ENCODE data around the gene NTRK1.

Gene NTRK1

DNA sequence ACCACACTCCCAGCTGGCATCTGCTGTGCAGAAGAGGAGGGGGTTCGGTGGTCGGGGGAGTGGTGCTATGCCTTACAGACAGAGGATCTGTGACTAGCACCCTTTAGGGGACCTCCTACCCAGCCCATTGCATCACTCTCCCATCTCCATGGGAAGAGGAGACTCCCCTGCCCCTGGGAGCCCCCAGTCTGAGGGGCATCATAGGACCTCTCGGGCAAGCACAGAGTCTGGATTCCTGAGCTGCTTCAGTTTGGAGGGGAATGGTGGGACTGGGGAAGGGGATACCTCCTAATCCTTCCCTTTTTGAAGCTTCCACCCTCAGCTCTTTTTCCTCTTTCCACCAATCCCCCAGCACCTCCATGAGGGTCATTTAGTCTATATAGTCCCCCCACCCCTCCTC, 3.1 kb upstream of the NTRK1 start:
- no peak for DNase-seq (ENCODE audit: low read depth, low spot score)

- DNase-seq (ENCODE audit: low read depth, low spot score): no peak
These were observed 2.1 kb upstream of the NTRK1 start for GRCh38 chr1:156858555-156858956.

DNA sequence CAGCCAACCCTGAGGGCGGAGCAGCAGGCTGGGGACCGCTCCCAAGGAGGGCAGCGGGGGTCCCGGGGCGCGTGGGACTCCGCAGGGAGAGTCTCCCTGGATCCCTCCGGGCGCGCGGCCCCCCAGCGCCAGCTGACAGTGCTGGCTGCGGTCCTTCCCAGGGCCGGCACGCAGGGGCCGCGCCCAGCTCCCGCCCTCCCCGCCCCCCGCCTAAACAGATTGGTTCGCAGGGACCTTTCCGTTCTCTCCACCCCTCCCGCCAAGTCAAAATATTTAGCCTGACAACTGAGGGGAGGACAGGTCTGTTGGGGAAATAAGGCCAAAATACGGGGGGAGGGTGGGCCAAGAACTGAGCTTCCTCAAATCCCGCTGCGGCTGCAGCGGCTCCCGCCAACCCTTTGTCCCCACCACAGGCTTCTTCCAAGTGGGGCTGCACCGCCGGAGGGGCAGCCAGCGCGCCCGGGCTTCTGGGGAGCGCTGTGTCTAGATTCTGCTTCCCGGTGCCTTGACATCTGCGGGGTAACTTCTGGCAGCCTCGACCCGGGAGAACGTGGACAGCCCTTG, 1.6 kb upstream of the NTRK1 start, which contains the start of gene INSRR:
TSS of gene INSRR (minus strand) at position 159 of the 564 bp plus-strand sequence. CDS start 496 bp downstream, outside the sequence.
- no peak for DNase-seq (ENCODE audit: low read depth, low spot score)

GRCh38 chr1:156859523-156860112, 1.0 kb upstream of the NTRK1 start:
- DNase-seq (ENCODE audit: low read depth, low spot score): no peak

GRCh38 chr1:156860113-156860627, 495 bp upstream of the NTRK1 start:
- DNase-seq (ENCODE audit: low read depth, low spot score): no peak

DNA sequence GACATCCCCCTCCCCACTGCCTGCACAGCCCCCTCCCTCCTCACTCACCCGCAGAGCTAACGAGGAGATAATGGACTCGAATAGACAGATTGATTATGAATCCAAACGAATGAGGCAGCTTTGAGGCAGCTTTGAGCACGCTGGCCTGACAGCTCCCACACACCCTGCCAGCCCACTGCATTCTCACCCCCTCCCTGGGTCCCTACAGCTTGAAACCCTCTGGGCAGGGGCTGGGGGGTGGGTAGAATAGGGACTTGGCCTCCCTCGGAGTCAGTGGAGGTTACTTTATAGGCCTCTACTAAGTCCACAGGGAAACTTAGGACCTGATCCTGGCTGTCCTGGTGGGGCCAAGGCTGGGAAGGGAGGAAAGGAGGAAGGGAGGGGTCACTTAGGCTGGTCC, 1.9 kb downstream of the NTRK1 start:
- DNase-seq (ENCODE audit: low read depth, low spot score): no peak

GRCh38 chr1:156862997-156863599, 2.4 kb downstream of the NTRK1 start:
- no peak for DNase-seq (ENCODE audit: low read depth, low spot score)

DNA sequence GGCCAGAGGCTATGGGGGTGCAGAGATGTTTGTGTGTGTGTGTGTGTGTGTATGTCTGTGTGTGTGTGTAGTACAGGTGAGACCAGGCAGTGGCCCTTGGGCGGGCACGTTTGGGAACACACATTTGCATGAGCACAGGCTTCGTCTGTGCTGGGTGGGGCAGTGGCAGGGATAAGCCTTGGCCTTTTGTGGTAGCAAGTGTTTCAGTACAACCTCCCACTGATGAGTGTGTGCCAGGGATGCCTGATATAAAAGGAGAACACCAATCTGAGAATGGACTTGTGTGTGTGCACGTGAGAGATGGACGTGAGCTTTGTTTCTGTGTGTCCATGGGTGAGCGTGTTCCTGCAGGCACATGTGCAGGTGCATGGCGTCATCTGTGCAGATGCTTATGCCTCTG, 3.0 kb downstream of the NTRK1 start:
- DNase-seq (ENCODE audit: low read depth, low spot score): no peak

- DNase-seq (ENCODE audit: low read depth, low spot score): no peak
These were observed 4.1 kb downstream of the NTRK1 start for GRCh38 chr1:156864796-156865195.

- no peak for DNase-seq (ENCODE audit: low read depth, low spot score)
These were observed 4.6 kb downstream of the NTRK1 start for GRCh38 chr1:156865258-156865657.

GRCh38 chr1:156865865-156866248, 5.2 kb downstream of the NTRK1 start:
- DNase-seq (ENCODE audit: low read depth, low spot score): no peak

DNA sequence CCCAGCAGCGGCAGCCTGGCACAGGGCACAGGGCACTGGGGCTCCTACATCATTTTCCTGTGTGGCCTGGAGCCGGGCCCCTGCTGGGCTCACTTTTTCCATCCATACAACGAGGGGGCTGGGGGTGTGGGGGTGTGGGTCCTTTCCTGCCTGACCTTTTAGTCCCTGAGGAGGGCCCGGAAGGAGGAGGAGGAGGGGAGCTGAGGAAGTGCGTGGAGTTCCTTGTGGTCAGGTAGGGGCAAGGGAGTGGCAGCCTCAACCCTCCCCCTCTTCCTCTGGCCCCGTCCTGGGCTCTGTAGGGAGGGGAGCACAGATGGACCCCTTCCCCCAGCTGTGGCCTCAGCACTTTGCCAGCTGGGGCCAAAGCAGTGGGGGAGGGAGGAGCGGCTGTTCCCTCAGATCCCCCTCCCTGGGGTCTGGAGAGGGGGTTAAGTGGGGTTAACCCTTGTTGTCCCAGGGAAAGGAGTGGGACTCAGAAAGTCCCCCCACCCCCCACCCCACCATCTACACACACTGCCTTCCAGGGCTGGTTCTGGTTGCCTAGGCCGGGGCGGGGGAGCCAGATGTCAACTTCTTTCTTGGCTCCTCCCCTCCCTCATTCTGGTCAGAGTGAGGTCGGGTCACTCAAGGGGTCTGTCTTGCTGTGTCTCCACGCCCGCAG, 5.7 kb downstream of the NTRK1 start:
- DNase-seq (ENCODE audit: low read depth, low spot score): no peak

DNA sequence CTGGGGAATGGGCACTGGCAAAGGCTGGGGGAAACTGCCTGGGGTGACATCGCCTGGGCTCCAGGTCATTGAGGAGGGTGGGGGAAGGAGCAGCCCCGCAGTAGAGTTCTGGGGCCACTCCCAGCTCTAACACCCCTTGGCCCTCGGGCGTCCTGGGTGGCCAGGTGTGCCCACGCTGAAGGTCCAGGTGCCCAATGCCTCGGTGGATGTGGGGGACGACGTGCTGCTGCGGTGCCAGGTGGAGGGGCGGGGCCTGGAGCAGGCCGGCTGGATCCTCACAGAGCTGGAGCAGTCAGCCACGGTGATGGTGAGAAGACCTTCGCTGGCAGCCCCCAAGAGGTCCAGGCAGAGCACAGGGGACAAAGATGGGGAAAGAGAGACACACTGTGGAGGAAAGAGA, 7.7 kb downstream of the NTRK1 start:
- DNase-seq (ENCODE audit: low read depth, low spot score): no peak

GRCh38 chr1:156869455-156869854, 8.8 kb downstream of the NTRK1 start:
- no peak for DNase-seq (ENCODE audit: low read depth, low spot score)

GRCh38 chr1:156873659-156874058, 13.0 kb downstream of the NTRK1 start:
- no peak for DNase-seq (ENCODE audit: low read depth, low spot score)

GRCh38 chr1:156874142-156874541, 13.5 kb downstream of the NTRK1 start:
- DNase-seq (ENCODE audit: low read depth, low spot score): no peak

GRCh38 chr1:156874572-156875340, 14.1 kb downstream of the NTRK1 start:
- DNase-seq (ENCODE audit: low read depth, low spot score): no peak

DNA sequence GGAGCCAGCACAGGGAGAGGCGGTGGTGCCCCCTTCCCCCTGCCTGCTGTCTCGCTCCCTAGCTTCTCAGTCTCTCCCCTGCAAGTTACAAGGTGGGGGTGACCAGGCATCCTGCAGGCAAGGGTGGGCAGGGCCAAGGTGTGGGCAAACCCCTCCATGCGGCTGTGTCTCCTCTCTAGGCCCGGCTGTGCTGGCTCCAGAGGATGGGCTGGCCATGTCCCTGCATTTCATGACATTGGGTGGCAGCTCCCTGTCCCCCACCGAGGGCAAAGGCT, 14.6 kb downstream of the NTRK1 start:
- DNase-seq (ENCODE audit: low read depth, low spot score): no peak

GRCh38 chr1:156876281-156876680, 15.6 kb downstream of the NTRK1 start:
- DNase-seq (ENCODE audit: low read depth, low spot score): no peak

- DNase-seq (ENCODE audit: low read depth, low spot score): no peak
These were observed 16.9 kb downstream of the NTRK1 start for GRCh38 chr1:156877433-156878170.

- DNase-seq (ENCODE audit: low read depth, low spot score): no peak
These were observed 19.2 kb downstream of the NTRK1 start for GRCh38 chr1:156879876-156880275.

Measured in activated naive CD8-positive, alpha-beta T cell treated with anti-CD3 and anti-CD28 coated beads, Interleukin-2, amount 50 U/mL, for 16 hours (primary cell).